ENCODE results near the gene PSMG3. TPM values are rescaled to one million over a fixed set of nuclear protein-coding genes. Genes with fewer than 3 reads are reported as not detected.

Gene PSMG3
- total RNA-seq, 1 experiment from 2014 or later: 33.3 TPM

DNA sequence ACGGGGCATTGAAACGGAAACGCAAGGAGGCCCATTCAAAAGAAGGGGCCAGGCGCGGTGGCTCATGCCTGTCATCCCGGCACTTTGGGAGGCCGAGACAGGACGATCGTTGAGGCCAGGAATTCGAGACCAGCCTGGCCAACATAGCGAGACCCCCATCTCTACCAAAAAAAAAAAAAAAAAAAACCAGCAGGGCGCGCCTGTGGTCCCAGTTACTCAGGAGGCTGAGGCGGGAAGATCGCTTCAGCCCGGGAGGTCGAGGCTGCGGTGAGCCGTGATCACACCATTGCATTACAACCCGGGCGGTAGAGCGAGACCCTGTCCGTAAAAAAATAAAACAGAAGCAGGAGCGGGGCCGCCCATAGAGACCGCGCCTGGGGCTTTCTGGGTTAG lies 396 bp downstream of the PSMG3 start:
- Mint-ChIP-seq H3K4me3 (peak overlapping the region; percentile 71), H3K9me3 (no peaks in the 10 kb centered on the region), H3K27me3 (ENCODE audit: low read depth) (no peaks in the 10 kb centered on the region), H3K36me3 (peaks cover 15% of the 10 kb centered on the region), H3K4me1 (peaks cover 23% of the 10 kb centered on the region), H3K27ac (0 out of 2 replicates have a peak overlapping the region, but pooled peaks have one; percentile 81)
- ChIA-PET POLR2A (no interaction called here), CTCF (no interaction called here)
- TF ChIP-seq ZNF671 (CRISPR knock-in tag; IDR thresholded peaks at IDR 0.05) (no peak), SMAD3 (CRISPR knock-in tag; IDR thresholded peaks at IDR 0.05; ENCODE audit: borderline replicate concordance) (no peak), ZNF121 (CRISPR knock-in tag; IDR thresholded peaks at IDR 0.05) (peak; percentile 89), GTF2I (CRISPR knock-in tag; conservative IDR thresholded peaks at IDR 0.05) (peak; percentile 80; the same call in 1 of the 2 replicates), JAZF1 (CRISPR knock-in tag; IDR thresholded peaks at IDR 0.05) (no peak)
- DNase-seq (ENCODE audit: low spot score) (no peak), ATAC-seq (peak; percentile 4; the same call in 1 of the 2 replicates)

- Mint-ChIP-seq H3K4me1 (peaks cover 23% of the 10 kb centered on the region), H3K27me3 (ENCODE audit: low read depth) (no peaks in the 10 kb centered on the region), H3K9me3 (no peaks in the 10 kb centered on the region), H3K36me3 (peaks cover 15% of the 10 kb centered on the region), H3K27ac (peak overlapping the region; percentile 81; the same call in 1 of the 2 replicates), H3K4me3 (peak overlapping the region; percentile 71)
- ATAC-seq: no peak
- ChIA-PET POLR2A (no interaction called here), CTCF (interaction anchor here (0.7 kb wide), 1 partner anchor 13 kb away, joined by 3 read pairs; the partner anchor contains the start of gene TMEM184A)
- TF ChIP-seq NFYB (CRISPR knock-in tag; conservative IDR thresholded peaks at IDR 0.05; ENCODE audit: low read depth) (no peak), MAX (CRISPR knock-in tag; IDR thresholded peaks at IDR 0.05) (0 out of 2 replicates have a peak, but pooled peaks have one; percentile 3), ZNF671 (CRISPR knock-in tag; IDR thresholded peaks at IDR 0.05) (no peak)
- DNase-seq (ENCODE audit: low spot score): no peak
These were observed 816 bp downstream of the PSMG3 start for GRCh38 chr7:1569016-1569415.

DNA sequence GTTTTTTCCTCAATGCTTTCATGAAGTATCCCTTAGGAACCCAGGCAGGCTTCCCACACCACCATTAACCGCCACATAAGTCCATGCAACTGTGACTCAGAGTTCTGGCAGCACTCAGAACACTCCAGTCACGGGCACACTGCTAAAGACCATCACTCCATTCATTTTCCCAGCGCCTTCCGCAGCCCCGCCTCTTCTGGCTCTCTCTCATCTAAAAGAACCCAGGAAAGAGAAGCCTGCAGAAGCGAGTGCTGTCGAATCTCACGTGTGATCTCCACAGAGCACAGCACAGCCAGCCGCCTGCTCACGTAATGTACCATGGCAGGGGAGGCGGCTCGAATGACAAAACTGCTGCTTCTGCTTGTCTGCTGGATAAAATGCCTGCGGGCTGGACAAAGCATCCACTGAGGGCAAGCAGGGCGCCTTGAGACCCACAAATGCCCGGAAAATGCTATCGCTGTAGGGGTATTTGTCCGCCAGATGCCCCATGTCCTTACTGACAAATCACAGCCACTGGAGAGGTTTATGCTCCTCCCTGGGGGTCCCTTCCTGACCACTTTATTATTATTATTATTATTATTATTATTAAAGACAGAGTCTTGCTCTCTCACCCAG lies 1.8 kb downstream of the PSMG3 start:
- no peak for DNase-seq (ENCODE audit: low spot score)
- H3K4me1 Mint-ChIP-seq: peaks cover 23% of the 10 kb centered on the region
- TF ChIP-seq ZNF416 (CRISPR knock-in tag; IDR thresholded peaks at IDR 0.05): no peak
- TF ChIP-seq, protein P1, sequence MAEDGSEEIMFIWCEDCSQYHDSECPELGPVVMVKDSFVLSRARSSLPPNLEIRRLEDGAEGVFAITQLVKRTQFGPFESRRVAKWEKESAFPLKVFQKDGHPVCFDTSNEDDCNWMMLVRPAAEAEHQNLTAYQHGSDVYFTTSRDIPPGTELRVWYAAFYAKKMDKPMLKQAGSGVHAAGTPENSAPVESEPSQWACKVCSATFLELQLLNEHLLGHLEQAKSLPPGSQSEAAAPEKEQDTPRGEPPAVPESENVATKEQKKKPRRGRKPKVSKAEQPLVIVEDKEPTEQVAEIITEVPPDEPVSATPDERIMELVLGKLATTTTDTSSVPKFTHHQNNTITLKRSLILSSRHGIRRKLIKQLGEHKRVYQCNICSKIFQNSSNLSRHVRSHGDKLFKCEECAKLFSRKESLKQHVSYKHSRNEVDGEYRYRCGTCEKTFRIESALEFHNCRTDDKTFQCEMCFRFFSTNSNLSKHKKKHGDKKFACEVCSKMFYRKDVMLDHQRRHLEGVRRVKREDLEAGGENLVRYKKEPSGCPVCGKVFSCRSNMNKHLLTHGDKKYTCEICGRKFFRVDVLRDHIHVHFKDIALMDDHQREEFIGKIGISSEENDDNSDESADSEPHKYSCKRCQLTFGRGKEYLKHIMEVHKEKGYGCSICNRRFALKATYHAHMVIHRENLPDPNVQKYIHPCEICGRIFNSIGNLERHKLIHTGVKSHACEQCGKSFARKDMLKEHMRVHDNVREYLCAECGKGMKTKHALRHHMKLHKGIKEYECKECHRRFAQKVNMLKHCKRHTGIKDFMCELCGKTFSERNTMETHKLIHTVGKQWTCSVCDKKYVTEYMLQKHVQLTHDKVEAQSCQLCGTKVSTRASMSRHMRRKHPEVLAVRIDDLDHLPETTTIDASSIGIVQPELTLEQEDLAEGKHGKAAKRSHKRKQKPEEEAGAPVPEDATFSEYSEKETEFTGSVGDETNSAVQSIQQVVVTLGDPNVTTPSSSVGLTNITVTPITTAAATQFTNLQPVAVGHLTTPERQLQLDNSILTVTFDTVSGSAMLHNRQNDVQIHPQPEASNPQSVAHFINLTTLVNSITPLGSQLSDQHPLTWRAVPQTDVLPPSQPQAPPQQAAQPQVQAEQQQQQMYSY (CRISPR knock-in tag; IDR thresholded peaks at IDR 0.05): no peak
- ChIA-PET CTCF (interaction anchor here (1.2 kb wide), 1 partner anchor 12 kb away, joined by 3 read pairs; the partner anchor contains the start of gene TMEM184A), POLR2A (no interaction called here)
- H3K27me3 Mint-ChIP-seq (ENCODE audit: low read depth): no peaks in the 10 kb centered on the region
- H3K4me3 Mint-ChIP-seq: peak overlapping the region; percentile 33
- peaks cover 15% of the 10 kb centered on the region for H3K36me3 Mint-ChIP-seq
- peak overlapping the region; percentile 82 for H3K27ac Mint-ChIP-seq
- H3K9me3 Mint-ChIP-seq: no peaks in the 10 kb centered on the region
- no peak for ATAC-seq

GRCh38 chr7:1567049-1567771 lies 2.6 kb downstream of the PSMG3 start:
- Mint-ChIP-seq H3K36me3 (peaks cover 15% of the 10 kb centered on the region), H3K27ac (peak overlapping the region; percentile 82), H3K4me1 (peaks cover 23% of the 10 kb centered on the region), H3K4me3 (no peak overlapping the region; the same call in 1 of the 2 replicates), H3K27me3 (ENCODE audit: low read depth) (no peaks in the 10 kb centered on the region), H3K9me3 (no peaks in the 10 kb centered on the region)
- CTCF ChIA-PET: interaction anchor here (1.2 kb wide), 1 partner anchor 11 kb away, joined by 3 read pairs; the partner anchor contains the start of gene TMEM184A
- no peak for TF ChIP-seq NR2C2 (CRISPR knock-in tag; IDR thresholded peaks at IDR 0.05)
- TF ChIP-seq ATF6 (CRISPR knock-in tag; IDR thresholded peaks at IDR 0.05): no peak
- 0 out of 2 replicates have a peak, but pooled peaks have one; percentile 56 for TF ChIP-seq ZNF121 (CRISPR knock-in tag; IDR thresholded peaks at IDR 0.05)
- DNase-seq (ENCODE audit: low spot score) (no peak), ATAC-seq (peak; percentile 20)
- POLR2A ChIA-PET: no interaction called here
